Lung (tissue), 12 donors: ENCODE data around the gene GAA. TPM values are rescaled to one million over a fixed set of nuclear protein-coding genes. Genes with fewer than 3 reads are reported as not detected.
A peak's percentile ranks its signal among the peaks of the same experiment; 100 is the strongest.

Source experiments
- ATAC-seq: fragments of 200-7000 bp; cut with Tn5 transposase; one replicate; pipeline ENCODE4 v1.9.1; 2020; ENCODE audit warnings: moderate number of reproducible peaks; ENCODE audit not compliant: insufficient read depth, low FRiP score
- DNase-seq, 3 donors: peaks; one replicate each; pipeline ENCODE4 v3.0.0-alpha.2; 2013 to 2017
- H3K27ac ChIP-seq, 2 donors: one replicate each; pipeline ENCODE4 v1.5.1; 2013; ENCODE audit warnings: mild to moderate bottlenecking in 2 of 2, moderate library complexity in 2 of 2, control low read depth in 1 of 2, inconsistent platforms in 1 of 2, low read depth in 1 of 2, low read length in 1 of 2
- H3K27me3 ChIP-seq, 3 donors: one replicate each; pipeline ENCODE4 v1.5.1; 2013; ENCODE audit warnings: low read length in 2 of 3; ENCODE audit not compliant: control insufficient read depth in 3 of 3, insufficient read depth in 3 of 3
- H3K36me3 ChIP-seq, 4 donors: one replicate each; pipeline ENCODE4 v1.5.1; 2013; ENCODE audit warnings: low read length in 4 of 4, mild to moderate bottlenecking in 1 of 4, moderate library complexity in 1 of 4; ENCODE audit not compliant: control insufficient read depth in 4 of 4, insufficient read depth in 4 of 4
- H3K4me1 ChIP-seq, 5 donors: one replicate each; pipeline ENCODE4 v1.5.1; 2013; ENCODE audit warnings: low read length in 5 of 5, mild to moderate bottlenecking in 2 of 5, moderate library complexity in 1 of 5; ENCODE audit not compliant: control insufficient read depth in 5 of 5, insufficient read depth in 5 of 5
- H3K4me3 ChIP-seq: one replicate; pipeline ENCODE4 v1.5.1; 2013; ENCODE audit warnings: mild to moderate bottlenecking, control low read depth, moderate library complexity
- H3K9ac ChIP-seq, 2 donors: one replicate each; pipeline ENCODE4 v1.5.1; 2013; ENCODE audit warnings: low read length in 2 of 2, control low read depth in 1 of 2; ENCODE audit not compliant: insufficient read depth in 1 of 2
- H3K9me3 ChIP-seq, 4 donors: one replicate each; pipeline ENCODE4 v1.5.1; 2013; ENCODE audit warnings: low read length in 3 of 4, mild to moderate bottlenecking in 1 of 4, moderate library complexity in 1 of 4; ENCODE audit not compliant: control insufficient read depth in 4 of 4, insufficient read depth in 3 of 4
- whole genome bisulfite sequencing, 2 donors: extraction: QIAGEN DNeasy Blood & Tissue Kit; methylation state at CpG; one replicate each; pipeline ENCODE4 v1.1.7; 2013; 5-methylcytosine and 5-hydroxymethylcytosine counted together
- polyA plus RNA-seq, 2 donors: library from polyadenylated mRNA; stranded (reverse); fragments of 200-250 nt; gene quantifications; one replicate each; pipeline ENCODE4 v1.2.1, GENCODE V29; 2013
- total RNA-seq, 2 donors: library from RNA; depleted of rRNA in 1 of 2; stranded (reverse); fragments of >200 nt in 1 of 2; gene quantifications; one replicate each; pipeline ENCODE4 v1.2.1, GENCODE V29; 2014 to 2021
- TF ChIP-seq, protein P1 (sequence below): IDR thresholded peaks from 2 replicates; pipeline ENCODE4 v1.5.1; 2012; ENCODE audit warnings: mild to moderate bottlenecking; ENCODE audit errors: control extremely low read depth, extremely low read depth
- donor health status: control.
- donor health status: control.
- donor health status: Bipolar disorder and iron deficiency.
- donor health status: healthy.
- donor health status: DM: yes; HTN: yes; CAD: no.

GAA gene
- total and polyA plus RNA-seq, 4 donors = 30.5 to 88.6 (median 68.0) TPM

GRCh38 chr17:80070375-80071115 lies 30.8 kb upstream of the GAA start:
- WGBS, 2 donors = 67 to 81% methylated on average over 15 of the region's 15 CpGs
- Histone ChIP-seq H3K9ac (peak overlapping the region in 1 of 2 donors; percentile 87), H3K9me3 (no peaks in the 10 kb centered on the region), H3K4me1 (peaks cover 0 to 27% (median 9%) of the 10 kb centered on the region in 5 donors), H3K27me3 (no peaks in the 10 kb centered on the region), H3K36me3 (no peaks in the 10 kb centered on the region), H3K27ac (peak overlapping the region; percentile 45 to 87), H3K4me3 (no peak overlapping the region)
- no peak for ATAC-seq
- no peak for DNase-seq
- TF ChIP-seq, protein P1, sequence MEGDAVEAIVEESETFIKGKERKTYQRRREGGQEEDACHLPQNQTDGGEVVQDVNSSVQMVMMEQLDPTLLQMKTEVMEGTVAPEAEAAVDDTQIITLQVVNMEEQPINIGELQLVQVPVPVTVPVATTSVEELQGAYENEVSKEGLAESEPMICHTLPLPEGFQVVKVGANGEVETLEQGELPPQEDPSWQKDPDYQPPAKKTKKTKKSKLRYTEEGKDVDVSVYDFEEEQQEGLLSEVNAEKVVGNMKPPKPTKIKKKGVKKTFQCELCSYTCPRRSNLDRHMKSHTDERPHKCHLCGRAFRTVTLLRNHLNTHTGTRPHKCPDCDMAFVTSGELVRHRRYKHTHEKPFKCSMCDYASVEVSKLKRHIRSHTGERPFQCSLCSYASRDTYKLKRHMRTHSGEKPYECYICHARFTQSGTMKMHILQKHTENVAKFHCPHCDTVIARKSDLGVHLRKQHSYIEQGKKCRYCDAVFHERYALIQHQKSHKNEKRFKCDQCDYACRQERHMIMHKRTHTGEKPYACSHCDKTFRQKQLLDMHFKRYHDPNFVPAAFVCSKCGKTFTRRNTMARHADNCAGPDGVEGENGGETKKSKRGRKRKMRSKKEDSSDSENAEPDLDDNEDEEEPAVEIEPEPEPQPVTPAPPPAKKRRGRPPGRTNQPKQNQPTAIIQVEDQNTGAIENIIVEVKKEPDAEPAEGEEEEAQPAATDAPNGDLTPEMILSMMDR = no peak

GRCh38 chr17:80071116-80071841 lies 30.1 kb upstream of the GAA start:
- ATAC-seq = peak; percentile 28
- H3K27me3 ChIP-seq = no peaks in the 10 kb centered on the region
- DNase-seq = peak; percentile 86 to 91 (median 90)

DNA sequence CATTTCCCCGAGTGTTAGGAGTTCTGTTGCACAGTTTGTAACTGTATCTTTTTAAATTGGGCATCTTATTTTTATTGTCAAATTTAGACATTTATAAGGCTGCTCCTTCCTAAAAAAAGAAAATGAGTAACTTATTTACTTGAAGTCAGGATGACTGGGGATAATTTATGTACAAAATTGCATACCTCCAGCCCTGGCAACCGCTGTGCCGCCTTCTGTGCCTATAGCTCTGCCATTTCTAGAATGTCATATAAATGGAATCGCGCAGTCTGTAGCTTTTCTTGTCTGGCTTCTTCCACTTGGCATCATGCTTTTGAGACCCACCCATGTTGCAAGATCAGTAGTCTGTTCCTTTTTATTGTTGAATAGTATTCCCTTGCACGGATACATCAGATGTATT lies 29.0 kb upstream of the GAA start:
- ATAC-seq (no peak), DNase-seq (no peak)
- Histone ChIP-seq H3K4me1 (peaks cover 0 to 27% (median 9%) of the 10 kb centered on the region in 5 donors), H3K36me3 (no peaks in the 10 kb centered on the region), H3K9me3 (no peaks in the 10 kb centered on the region), H3K27me3 (no peaks in the 10 kb centered on the region), H3K4me3 (no peak overlapping the region), H3K27ac (no peak overlapping the region), H3K9ac (no peak overlapping the region)
- 96 to 98% methylated on average over 6 of the region's 6 CpGs for WGBS, 2 donors
- TF ChIP-seq, protein P1 = no peak

More at GRCh38 chr17:80071116-80071841, 30.1 kb upstream of the GAA start:
- Histone ChIP-seq H3K9ac (peak overlapping the region in 1 of 2 donors; percentile 87), H3K36me3 (no peaks in the 10 kb centered on the region), H3K4me1 (peaks cover 0 to 27% (median 9%) of the 10 kb centered on the region in 5 donors), H3K4me3 (no peak overlapping the region), H3K9me3 (no peaks in the 10 kb centered on the region), H3K27ac (peak overlapping the region; percentile 45 to 87)
- TF ChIP-seq, protein P1 = no peak
- WGBS, 2 donors = 27 to 60% methylated on average over 20 of the region's 20 CpGs
